ENCODE measurements around the gene TARBP1.
"Not testable (repeated sequence)": the region's sequence is repeated elsewhere in the genome, so short reads cannot be mapped to it uniquely, and the experiment has no call there.

The TARBP1 gene

DNA sequence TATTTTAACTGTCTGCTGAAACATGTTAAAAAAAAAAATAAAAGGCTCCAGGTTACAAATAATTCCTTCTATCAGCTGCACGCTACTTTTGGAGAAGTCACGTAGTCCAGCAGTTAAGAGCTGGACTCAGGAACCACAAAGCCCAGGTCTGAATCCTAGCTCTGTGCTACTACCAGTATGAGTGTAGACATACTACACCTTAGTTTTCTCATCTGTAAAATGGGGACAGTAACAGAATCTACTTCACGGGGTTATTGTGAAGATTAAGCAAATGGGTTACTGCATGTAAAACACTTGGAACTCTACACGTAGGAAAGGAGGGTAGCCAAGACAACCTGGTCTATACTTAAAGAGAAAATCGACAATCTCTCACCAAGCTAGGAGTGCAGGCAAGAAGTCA lies 48.3 kb downstream of the TARBP1 start:
- no peak for DNase-seq

DNA sequence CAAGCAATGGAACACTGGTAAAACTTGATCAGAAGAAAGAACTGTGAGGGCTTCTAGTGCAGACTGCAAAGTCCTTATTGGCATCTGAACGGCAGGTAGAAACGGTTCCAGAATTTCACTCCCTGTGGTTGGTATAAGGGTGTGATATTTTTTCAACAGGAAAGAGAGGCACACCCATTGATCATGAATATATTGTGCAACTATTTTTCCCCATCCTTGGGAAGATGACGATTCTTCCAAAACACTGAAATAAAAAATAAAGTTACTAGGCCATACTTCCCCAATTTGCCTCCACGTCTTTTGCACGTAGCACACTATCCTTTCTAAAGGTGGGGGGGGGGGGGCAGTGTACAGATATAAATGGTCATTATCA lies 49.6 kb downstream of the TARBP1 start:
- no peak for DNase-seq

- DNase-seq, result no peak
These were observed 50.9 kb downstream of the TARBP1 start for GRCh38 chr1:234427950-234428646.

- DNase-seq, result no peak
These were observed 65.0 kb downstream of the TARBP1 start for GRCh38 chr1:234413990-234414389.

DNA sequence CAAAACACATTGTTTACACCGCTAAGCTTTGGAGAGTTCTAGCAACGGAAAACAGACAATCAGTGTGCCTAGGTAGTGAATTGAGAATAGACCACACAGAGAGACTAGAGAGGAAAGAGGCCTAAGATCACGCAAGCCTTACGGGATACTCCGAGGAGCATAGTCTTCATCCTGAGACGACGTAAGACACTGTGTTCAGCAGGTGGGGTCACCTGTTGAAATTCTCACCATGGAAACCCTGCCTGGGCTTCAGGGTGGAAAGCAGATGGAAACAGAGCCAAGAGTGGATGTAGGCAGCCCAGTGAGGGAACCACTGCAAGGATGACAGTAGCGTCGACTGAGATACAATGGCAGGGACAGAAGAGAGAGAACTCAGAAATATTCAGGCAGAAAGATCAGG lies 65.5 kb downstream of the TARBP1 start:
- no peak for DNase-seq

- DNase-seq, result no peak
These were observed 66.1 kb downstream of the TARBP1 start for GRCh38 chr1:234412830-234413229.

- DNase-seq, result no peak
These were observed 69.7 kb downstream of the TARBP1 start for GRCh38 chr1:234409328-234409727.

DNA sequence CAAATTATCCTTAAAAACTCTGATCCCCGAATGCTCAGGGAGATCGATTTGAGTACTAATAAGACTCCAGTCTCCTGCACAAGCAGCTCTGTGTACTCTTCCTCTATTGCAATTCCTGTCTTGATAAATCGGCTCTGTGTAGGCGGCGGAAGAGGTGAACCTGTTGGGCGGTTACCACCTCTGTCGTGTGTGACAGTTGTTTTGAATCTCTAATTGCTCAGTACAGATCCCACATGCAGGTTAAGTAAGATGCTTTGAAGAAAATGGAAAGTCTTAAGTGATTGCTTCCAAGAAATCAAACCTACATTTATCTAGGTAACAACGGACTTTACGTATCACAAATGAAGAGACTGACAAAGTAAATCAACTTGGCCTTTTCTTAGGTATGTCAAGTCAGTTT lies 70.2 kb downstream of the TARBP1 start:
- DNase-seq, result no peak

- no peak for DNase-seq
These were observed 72.1 kb downstream of the TARBP1 start for GRCh38 chr1:234406871-234407270.

GRCh38 chr1:234405676-234406075 lies 73.3 kb downstream of the TARBP1 start:
- DNase-seq, result no peak

GRCh38 chr1:234402939-234403338 lies 76.0 kb downstream of the TARBP1 start:
- DNase-seq, result no peak

GRCh38 chr1:234401658-234402057 lies 77.3 kb downstream of the TARBP1 start:
- DNase-seq, result no peak

DNA sequence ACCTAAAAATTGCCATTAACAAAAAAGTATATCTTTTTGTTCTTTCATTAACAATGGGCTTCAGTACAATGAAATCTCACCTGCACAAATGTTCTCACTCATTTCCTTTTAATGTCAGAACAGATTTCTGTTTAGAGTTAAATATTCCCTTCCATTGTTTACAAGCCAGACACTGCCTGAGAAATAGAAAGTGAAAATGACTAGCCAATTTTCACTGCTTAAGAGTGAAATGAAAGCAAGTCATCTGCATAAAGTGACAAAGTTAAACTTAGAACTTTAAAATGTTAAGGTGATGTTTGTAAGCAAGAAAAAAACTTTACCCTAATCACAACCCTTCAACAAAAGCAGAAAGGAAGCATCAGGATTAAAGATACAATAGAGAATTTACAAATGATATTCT lies 78.2 kb downstream of the TARBP1 start:
- no peak for DNase-seq

- not testable (repeated sequence) for DNase-seq
These were observed 79.5 kb downstream of the TARBP1 start for GRCh38 chr1:234399515-234399914.

GRCh38 chr1:234398849-234399381 lies 80.1 kb downstream of the TARBP1 start:
- peak; percentile 62 to 66 for DNase-seq

- no peak for DNase-seq
These were observed 81.2 kb downstream of the TARBP1 start for GRCh38 chr1:234397732-234398131.

DNA sequence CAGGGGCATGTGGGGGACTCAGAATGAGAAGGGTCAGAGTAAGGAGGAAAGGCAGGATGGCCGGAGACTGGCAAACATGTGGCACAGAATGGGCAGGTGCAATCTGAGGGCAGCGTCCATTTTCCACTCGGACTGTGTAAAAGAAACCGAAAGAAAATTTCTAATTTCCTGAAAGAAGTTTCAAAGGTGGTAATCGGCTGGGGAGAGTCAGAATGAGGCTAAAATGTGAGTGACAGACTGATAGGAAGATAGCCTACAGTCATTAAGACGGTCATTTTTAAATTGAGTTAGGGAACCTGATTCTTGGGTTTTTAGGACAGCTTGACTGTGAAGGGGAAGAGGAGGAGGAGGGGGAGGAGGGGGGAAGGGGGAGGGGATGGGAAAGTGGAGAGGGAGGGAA lies 82.1 kb downstream of the TARBP1 start:
- no peak for DNase-seq

- DNase-seq, result no peak
These were observed 82.9 kb downstream of the TARBP1 start for GRCh38 chr1:234396092-234396491.

DNA sequence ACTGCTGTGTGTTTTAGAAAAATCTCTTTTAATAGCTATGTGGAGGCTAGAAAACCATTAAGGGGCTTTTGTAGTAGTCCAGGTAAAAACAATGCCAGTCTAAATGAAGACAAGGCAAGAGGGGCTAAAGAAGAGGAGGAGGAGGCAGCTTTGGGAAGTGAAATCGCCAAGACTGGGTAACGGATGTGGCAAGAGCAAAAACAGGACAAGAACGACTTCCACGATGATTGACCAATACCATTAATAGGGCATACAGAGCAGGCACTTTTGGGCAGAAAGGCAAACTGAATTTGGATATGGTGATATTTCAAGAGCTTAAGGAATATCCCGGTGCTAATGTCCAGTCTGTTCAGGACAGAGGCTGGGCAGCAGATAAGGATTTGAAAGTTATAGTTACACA lies 83.7 kb downstream of the TARBP1 start:
- DNase-seq, result no peak

- no peak for DNase-seq
These were observed 85.8 kb downstream of the TARBP1 start for GRCh38 chr1:234393190-234393589.

DNA sequence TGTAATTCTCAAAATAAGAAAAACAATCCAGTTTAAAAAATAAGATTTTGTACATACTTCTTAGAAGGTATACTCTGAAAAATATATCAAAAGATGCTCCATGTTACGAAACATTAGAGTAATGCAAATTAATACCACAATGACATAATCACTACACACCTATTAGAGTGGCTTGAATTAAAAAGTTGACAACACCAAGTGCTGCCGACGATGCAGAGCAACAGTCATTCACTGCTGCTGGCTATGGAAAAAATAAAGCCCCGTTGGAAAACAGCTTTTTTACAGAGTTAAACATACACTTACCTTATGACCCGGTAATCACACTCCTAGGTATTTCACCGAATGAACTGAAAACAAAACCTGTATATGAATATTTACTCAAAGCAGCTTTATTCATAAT lies 90.9 kb downstream of the TARBP1 start:
- no peak for DNase-seq

GRCh38 chr1:234386122-234386521 lies 92.9 kb downstream of the TARBP1 start:
- DNase-seq, result no peak

DNA sequence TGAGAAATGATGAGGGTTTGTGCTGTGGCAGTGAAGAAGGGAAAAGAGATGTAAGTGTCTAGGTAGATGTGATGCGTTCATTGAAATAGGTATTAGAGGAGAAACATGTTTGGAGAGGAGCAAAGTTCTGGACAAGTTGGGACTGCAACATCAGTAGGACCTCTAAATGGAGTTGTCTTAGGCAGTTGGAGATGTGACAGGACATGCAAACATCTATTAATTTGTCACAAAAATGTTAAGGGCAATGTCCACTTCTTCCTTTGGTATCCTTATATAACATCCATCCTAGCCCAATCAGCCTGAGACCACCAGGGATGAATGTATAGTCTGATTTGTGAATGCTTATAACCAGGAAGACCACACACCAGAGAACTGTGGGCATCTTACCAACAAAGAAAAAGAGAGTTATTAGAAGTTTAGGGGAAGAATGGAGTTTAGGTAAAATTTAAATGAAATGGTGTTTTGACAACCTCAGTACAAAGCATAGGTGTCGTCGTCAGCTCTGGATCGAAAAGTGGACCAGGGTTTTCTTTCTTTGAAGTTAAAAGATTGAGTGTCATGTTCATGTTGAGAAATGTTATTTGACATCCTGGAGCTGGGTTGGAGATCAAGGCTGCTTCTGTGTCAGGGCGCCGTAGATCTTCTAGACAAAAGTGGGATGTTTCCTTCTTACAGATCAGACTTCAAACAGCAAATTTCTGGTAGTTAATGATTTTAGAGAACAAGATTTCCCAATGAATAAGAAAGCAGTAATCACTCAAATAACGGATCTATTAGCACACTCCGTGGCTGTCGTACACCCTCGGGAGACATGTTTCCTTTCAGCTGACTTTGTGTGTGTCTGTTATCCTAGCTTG lies 97.1 kb downstream of the TARBP1 start:
- DNase-seq, result no peak

DNA sequence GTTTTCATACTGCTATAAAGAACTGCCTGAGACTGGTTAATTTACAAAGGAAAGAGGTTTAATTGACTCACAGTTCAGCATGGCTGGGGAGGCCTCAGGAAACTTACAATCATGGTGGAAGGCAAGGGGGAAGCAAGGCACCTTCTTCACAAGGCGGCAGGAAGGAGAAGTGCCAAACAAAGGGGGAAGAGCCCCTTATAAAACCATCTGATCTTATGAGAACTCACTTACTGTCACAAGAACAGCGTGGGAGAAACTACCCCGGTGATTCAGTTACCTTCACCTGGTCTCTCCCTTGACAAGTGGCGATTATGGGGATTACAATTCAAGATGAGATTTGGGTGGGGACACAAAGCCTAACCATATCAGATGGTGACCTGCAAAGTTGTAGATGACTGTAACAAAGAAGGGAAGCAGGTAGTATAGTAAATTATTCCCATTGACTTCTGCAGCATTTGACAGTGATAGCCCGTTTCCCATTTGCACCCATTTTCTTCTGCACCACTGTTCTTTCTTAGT lies 99.3 kb downstream of the TARBP1 start:
- DNase-seq, result not testable (repeated sequence)

All from AML-193 (cell line).